D341Med (cell line): ENCODE measurements around the gene HOTAIR.

Experiments
- DNase-seq: peaks from one replicate; pipeline ENCODE4 v3.0.0; 2012; ENCODE audit warnings: low spot score

The HOTAIR gene

GRCh38 chr12:53944209-53944608, 30.5 kb downstream of the HOTAIR start:
- DNase-seq = no peak

DNA sequence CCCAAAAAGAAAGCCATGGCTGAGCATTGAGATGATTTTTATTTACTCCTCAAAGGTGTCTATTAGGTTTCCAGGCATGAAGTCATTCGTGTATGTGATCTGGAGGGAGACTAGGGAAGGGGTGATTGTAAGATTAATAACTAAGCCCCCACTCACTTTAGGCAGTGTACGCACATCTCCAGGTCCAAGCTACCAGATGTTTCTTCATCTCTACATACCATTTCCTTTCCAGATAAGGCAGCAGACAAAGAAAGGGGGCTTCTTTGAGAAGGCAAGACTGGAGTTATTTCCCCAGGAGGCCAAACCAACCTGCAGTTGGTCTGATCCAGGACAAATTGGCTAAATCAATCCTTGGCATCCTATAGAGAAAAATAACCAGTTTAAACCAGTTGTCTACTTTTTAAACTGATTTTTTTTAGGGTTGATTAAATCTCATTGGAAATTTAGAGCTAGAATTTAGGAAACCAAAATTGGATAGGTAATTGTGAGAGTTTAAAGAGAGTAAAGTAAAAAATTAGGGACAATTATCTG, 32.2 kb downstream of the HOTAIR start:
- no peak for DNase-seq

- DNase-seq = no peak
These were observed 33.0 kb downstream of the HOTAIR start for GRCh38 chr12:53941750-53942149.

DNA sequence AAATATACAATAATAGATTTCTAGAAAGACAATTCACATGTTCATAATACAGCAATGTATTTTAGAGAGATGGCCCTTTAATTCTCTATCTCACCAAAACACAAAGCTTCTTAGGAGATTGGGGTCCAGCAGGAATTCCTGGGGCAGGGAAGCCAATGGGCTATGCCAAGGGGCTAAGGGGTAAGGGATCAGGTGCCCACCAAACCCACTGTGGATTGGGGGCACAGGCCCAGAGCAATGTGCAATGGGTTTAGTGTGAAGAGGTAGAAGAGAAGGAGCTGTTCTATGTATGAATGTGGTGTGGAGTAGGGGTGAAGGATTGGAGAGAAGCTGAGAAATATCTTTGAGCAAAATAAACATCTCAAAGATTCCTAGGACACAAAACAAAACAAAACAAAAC, 33.6 kb downstream of the HOTAIR start:
- no peak for DNase-seq

- DNase-seq = no peak
These were observed 34.2 kb downstream of the HOTAIR start for GRCh38 chr12:53940443-53941014.

DNA sequence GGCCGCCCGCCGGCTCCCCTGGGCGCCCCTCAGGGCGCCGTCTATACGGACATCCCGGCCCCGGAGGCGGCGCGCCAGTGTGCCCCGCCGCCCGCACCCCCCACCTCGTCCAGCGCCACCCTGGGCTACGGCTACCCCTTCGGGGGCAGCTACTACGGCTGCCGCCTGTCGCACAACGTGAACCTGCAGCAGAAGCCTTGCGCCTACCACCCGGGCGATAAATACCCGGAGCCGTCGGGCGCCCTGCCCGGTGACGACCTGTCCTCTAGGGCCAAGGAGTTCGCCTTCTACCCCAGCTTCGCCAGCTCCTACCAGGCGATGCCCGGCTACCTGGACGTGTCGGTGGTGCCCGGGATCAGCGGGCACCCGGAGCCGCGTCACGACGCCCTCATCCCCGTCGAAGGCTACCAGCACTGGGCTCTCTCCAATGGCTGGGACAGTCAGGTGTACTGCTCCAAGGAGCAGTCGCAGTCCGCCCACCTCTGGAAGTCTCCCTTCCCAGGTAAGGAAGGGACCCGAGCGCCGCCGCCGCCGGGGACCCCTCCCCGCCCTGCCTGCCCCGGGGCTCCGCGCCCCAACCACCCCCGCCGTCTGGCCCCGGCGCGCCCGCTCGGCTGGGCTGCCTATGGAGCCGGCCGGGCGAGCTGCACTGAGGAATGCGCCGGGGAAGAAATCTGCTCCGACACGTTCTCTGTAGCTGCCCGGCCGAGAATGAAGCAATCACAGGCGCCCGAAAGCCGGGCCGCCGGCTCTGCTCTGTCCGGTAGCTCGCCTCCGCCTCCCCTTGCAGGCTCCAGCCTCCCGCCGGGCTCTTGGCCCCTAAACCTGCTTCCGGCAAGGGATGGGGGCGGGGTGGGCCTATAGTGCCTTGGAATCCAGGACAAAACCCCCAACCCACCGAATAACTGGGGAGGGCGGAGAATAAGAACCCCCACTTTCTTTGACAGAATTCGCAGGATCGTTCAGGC, 35.3 kb downstream of the HOTAIR start:
- DNase-seq = no peak

GRCh38 chr12:53938326-53939140, 36.2 kb downstream of the HOTAIR start, which contains the start of gene HOXC13:
HOXC13 (plus strand) TSS chr12:53938831; CDS start chr12:53938907, 76 bp downstream.
- peak; percentile 85 for DNase-seq

DNA sequence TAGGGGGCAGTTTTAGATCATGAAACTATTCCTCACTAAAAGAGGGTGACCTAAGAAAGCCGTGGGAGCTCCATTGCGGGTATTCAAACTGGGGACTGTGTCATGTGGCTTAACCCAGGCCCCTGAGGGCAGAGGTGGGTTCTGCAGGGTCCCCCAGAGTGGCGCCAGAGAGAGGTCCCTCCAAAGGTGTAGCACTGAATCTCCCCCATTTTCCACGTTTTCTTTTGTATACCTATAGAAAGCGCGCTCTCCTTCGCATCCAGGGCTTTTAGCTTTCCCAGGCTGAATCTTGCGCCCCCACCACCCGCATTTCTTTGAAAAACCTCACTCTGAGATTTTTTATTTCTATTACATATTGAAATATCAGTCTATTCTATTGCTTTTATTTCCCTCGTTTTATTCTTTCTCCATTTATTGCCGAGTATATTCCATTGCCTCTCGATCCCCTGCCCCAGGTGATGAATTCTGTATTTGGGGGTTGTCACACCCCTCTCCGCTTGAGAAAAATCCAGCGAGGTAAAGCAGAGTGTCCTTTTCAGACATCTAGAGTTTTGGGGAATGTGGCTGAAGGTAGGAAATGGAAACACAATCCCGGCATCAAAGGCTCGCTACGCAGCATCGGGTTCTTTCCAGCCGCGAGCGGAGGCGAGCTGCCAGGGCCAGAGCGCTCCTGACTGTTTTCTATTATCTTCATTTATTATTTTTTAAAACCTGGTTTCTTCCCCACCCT, 37.0 kb downstream of the HOTAIR start:
- DNase-seq = no peak

DNA sequence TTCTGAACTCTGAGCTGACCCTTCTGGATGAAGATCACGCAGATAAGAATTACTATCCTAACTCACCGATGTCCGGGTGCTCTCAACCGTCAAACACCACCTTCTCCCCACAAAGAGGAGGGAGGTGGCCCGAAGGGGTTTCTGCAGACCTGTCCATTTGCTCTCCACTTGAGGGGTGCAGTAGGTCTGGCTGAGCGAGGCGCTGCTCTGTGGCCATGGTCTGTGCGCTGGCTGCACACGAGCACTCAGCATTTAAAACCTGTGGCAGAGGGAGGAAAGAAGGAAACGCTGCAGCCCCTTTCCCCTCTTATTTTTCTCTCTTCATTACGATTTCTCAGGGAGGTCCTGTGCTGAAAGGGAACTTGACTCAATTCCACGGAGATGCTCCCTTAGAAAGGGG, 37.7 kb downstream of the HOTAIR start:
- DNase-seq = no peak

GRCh38 chr12:53935383-53936341, 39.1 kb downstream of the HOTAIR start:
- DNase-seq = no peak

DNA sequence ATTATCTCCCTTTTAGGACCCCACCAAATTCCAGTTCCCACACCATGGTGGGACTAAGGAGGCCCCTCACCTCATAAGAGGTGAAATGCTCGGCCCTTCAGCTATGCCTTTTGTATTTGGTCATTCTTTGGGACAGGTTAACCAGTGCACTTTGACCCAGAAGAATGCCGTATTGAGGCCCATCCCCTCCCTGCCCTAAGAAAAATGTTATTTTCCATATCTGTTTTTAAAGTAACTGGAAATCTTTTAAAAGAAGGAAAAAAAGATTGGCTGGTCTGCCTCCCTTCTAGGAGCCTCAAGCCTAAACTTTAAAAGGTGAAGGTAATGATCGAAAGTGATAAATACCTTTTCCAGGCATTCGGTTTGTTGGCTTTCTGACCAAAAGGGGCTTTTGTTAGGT, 41.8 kb downstream of the HOTAIR start:
- DNase-seq = no peak

DNA sequence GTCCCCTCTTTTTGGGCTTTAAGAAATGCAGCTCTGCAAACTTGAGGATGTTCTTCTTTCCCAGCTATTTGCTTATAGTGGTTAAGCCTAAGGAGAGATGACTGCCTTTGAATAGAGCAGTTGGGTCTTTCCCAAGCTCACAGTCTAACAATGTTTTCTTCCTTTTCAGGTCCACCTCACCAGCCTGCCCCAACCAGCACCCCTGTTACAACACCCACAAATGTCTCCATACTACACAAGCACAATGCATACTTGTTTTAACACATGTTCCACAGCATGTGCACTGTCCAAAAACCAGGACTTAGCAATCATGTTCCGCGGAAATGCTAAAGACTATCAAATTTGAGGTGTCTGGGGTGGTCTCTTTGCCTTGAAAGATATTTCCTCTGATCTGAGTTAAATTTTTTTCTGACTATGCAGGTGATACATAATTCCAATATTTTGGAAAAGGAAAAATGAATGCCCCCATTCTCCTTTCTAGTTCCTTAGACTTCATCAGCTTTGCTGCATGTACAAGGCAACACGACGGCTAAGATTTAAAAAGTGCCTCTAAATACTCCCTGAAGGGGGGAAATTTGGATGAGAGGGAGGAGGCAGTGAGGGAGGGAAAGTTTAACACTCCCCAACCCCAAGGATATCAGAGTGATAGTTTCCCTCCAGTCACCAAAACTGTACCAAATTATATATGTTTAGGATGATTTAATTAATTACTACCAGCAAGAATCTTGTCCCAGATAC, 42.7 kb downstream of the HOTAIR start:
- no peak for DNase-seq

DNA sequence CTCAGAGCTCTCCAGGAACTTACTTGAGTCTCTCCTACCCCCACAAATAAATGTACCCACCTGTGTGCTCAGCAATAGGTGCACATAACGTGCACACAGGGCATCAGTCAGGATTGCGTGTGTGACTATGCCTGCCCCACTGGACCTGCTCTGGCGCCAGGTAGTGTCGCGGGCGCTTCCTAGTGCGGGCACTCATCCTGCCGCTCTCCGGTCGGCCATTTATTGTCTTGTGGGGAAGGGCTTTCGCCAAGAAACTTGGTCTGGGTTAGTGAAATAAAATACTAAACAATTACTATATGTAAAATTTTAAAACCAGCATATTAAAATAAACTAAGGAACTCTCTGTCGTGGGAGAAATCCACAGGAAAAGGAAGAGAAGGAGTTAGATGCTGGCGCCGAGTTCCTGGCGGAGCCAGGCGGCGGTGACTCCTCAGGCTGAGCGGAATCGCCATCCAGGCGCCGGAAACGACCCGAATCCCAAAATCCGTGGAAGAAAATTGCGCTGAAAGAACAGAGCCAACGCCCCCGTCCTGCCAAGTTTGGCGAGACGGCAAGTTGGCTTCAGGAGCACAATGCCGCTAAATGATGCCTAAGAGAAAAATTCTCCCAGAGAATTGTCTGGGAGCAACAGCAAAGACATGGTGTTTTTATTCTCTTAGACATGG, 44.0 kb downstream of the HOTAIR start:
- no peak for DNase-seq

GRCh38 chr12:53929527-53929926, 45.2 kb downstream of the HOTAIR start:
- no peak for DNase-seq

GRCh38 chr12:53928054-53928835, 46.5 kb downstream of the HOTAIR start:
- DNase-seq = no peak

GRCh38 chr12:53927220-53928029, 47.3 kb downstream of the HOTAIR start:
- no peak for DNase-seq
